ENCODE data around the gene ZNF200. TPM values are rescaled to one million over a fixed set of nuclear protein-coding genes. Genes with fewer than 3 reads are reported as not detected.

ZNF200 gene
- total RNA-seq, 2 experiments from 2014 or later = 8.7 to 9.6 TPM

GRCh38 chr16:3193221-3194212 is 41.4 kb downstream of the ZNF200 start:
- H3K4me3 Mint-ChIP-seq = no peak overlapping the region
- intact Hi-C loops (cut with micrococcal nuclease) = loop anchor here (5.0 kb wide), 1 partner anchor 41 kb away; no protein-coding TSS in a partner anchor
- ChIA-PET CTCF (no interaction called here), POLR2A (no interaction called here)
- ATAC-seq (no peak), DNase-seq (no peak)
- no peak overlapping the region for H3K27ac Mint-ChIP-seq
- H3K4me1 Mint-ChIP-seq (ENCODE audit: low read depth) = peaks cover 25% of the 10 kb centered on the region
- H3K36me3 Mint-ChIP-seq (ENCODE audit: low read depth) = peaks cover 2% of the 10 kb centered on the region
- H3K27me3 Mint-ChIP-seq = peaks cover 62% of the 10 kb centered on the region
- no peaks in the 10 kb centered on the region for H3K9me3 Mint-ChIP-seq
- TF ChIP-seq, protein P1, sequence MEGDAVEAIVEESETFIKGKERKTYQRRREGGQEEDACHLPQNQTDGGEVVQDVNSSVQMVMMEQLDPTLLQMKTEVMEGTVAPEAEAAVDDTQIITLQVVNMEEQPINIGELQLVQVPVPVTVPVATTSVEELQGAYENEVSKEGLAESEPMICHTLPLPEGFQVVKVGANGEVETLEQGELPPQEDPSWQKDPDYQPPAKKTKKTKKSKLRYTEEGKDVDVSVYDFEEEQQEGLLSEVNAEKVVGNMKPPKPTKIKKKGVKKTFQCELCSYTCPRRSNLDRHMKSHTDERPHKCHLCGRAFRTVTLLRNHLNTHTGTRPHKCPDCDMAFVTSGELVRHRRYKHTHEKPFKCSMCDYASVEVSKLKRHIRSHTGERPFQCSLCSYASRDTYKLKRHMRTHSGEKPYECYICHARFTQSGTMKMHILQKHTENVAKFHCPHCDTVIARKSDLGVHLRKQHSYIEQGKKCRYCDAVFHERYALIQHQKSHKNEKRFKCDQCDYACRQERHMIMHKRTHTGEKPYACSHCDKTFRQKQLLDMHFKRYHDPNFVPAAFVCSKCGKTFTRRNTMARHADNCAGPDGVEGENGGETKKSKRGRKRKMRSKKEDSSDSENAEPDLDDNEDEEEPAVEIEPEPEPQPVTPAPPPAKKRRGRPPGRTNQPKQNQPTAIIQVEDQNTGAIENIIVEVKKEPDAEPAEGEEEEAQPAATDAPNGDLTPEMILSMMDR (IDR thresholded peaks at IDR 0.05) = no peak

- CTCF ChIA-PET = interaction anchor here (1.0 kb wide), 1 partner anchor 16 kb away, joined by 3 read pairs; no protein-coding TSS in a partner anchor
- POLR2A ChIA-PET = interaction anchor here (0.6 to 1.1 kb wide), 3 partner anchors 10 to 71 kb away, joined by 3 read pairs; no protein-coding TSS in a partner anchor
- intact Hi-C loops (cut with micrococcal nuclease) = loop anchor here (5.0 kb wide), 1 partner anchor 40 kb away; no protein-coding TSS in a partner anchor
- no peaks in the 10 kb centered on the region for H3K9me3 Mint-ChIP-seq
- TF ChIP-seq, protein P1 (IDR thresholded peaks at IDR 0.05) = no peak
- H3K36me3 Mint-ChIP-seq (ENCODE audit: low read depth) = peaks cover 2% of the 10 kb centered on the region
- H3K4me1 Mint-ChIP-seq (ENCODE audit: low read depth) = peaks cover 33% of the 10 kb centered on the region
- ATAC-seq = no peak
- peaks cover 63% of the 10 kb centered on the region for H3K27me3 Mint-ChIP-seq
- no peak overlapping the region for H3K27ac Mint-ChIP-seq
- no peak overlapping the region for H3K4me3 Mint-ChIP-seq
- DNase-seq = no peak
Observed at GRCh38 chr16:3192476-3193019, 42.4 kb downstream of the ZNF200 start.

GRCh38 chr16:3190949-3191353 is 44.0 kb downstream of the ZNF200 start:
- H3K4me1 Mint-ChIP-seq (ENCODE audit: low read depth) = peaks cover 38% of the 10 kb centered on the region
- peaks cover 2% of the 10 kb centered on the region for H3K36me3 Mint-ChIP-seq (ENCODE audit: low read depth)
- ChIA-PET CTCF (interaction anchor here (1.5 kb wide), 1 partner anchor 22 kb away, joined by 3 read pairs; no protein-coding TSS in a partner anchor), POLR2A (no interaction called here)
- peaks cover 71% of the 10 kb centered on the region for H3K27me3 Mint-ChIP-seq
- TF ChIP-seq, protein P1 (IDR thresholded peaks at IDR 0.05) = no peak
- no peak for ATAC-seq
- peak overlapping the region; percentile 73 for H3K4me3 Mint-ChIP-seq
- intact Hi-C loops (cut with micrococcal nuclease) = loop anchor here (5.0 kb wide), 1 partner anchor 39 kb away; no protein-coding TSS in a partner anchor
- H3K27ac Mint-ChIP-seq = peak overlapping the region; percentile 34
- no peak for DNase-seq
- H3K9me3 Mint-ChIP-seq = no peaks in the 10 kb centered on the region

DNA sequence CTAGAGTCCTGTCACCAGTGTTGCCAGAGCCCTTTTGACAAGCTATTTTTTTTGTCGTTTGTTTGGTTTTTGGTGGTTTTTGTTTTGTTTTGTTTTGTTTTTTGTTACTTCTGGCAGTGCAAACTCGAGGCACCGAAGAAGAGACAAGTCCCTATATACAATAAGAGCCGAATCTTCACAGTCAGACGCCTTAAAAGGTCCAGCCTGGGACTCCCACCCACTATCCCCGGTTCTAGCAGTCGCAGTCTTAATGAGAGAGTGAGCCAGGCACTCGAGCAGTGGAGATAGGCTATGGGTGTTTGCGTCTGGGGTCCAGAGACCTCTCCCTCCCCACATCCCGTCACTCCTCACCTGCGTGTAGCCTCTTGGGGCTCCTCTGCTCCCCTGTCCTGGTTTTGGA is 45.1 kb downstream of the ZNF200 start:
- intact Hi-C loops (cut with micrococcal nuclease) = loop anchor here (5.0 to 10.0 kb wide), 2 partner anchors 38 to 315 kb away; partner anchors contain the start of gene CLUAP1
- Mint-ChIP-seq H3K27ac (peak overlapping the region; percentile 79), H3K4me1 (ENCODE audit: low read depth) (peaks cover 38% of the 10 kb centered on the region), H3K36me3 (ENCODE audit: low read depth) (peaks cover 2% of the 10 kb centered on the region), H3K27me3 (peaks cover 72% of the 10 kb centered on the region), H3K4me3 (peak overlapping the region; percentile 73), H3K9me3 (no peaks in the 10 kb centered on the region)
- ChIA-PET CTCF (interaction anchor here (1.6 kb wide), 1 partner anchor 77 kb away, joined by 4 read pairs; no protein-coding TSS in a partner anchor), POLR2A (interaction anchor here (1.0 to 1.6 kb wide), 3 partner anchors 18 to 44 kb away, joined by 3 to 6 read pairs (median 4); no protein-coding TSS in a partner anchor)
- DNase-seq = no peak
- TF ChIP-seq, protein P1 (IDR thresholded peaks at IDR 0.05) = no peak
- no peak for ATAC-seq

Data from activated CD8-positive, alpha-beta T cell treated with anti-CD3 and anti-CD28 coated beads for 36 hours (primary cell).